Erythroblast (primary cell): ENCODE measurements around the gene SF3B4.

ENCODE experiments used
- GATA1 ChIP-seq: IDR thresholded peaks from 2 replicates; pipeline ENCODE4 v1.6.1; 2011; ENCODE audit warnings: low read depth, mild to moderate bottlenecking, control low read depth, low read length, moderate library complexity
- POLR2A ChIP-seq: IDR thresholded peaks from 2 replicates; pipeline ENCODE4 v1.6.1; 2011; ENCODE audit warnings: mild to moderate bottlenecking, low read length

GRCh38 chr1:149966405-149966804 lies 38.8 kb upstream of the SF3B4 start:
- no peak for TF ChIP-seq POLR2A
- no peak for TF ChIP-seq GATA1
